GM12801 (cell line): ENCODE results near the gene ISOC2.
A peak's percentile ranks its signal among the peaks of the same experiment; 100 is the strongest.

ENCODE experiments used
- TF ChIP-seq, protein P1 (sequence below): IDR thresholded peaks from one replicate; pipeline ENCODE4 v1.5.1; 2011; ENCODE audit warnings: control low read depth; ENCODE audit not compliant: insufficient read length; ENCODE audit errors: extremely low read depth

ISOC2 gene

DNA sequence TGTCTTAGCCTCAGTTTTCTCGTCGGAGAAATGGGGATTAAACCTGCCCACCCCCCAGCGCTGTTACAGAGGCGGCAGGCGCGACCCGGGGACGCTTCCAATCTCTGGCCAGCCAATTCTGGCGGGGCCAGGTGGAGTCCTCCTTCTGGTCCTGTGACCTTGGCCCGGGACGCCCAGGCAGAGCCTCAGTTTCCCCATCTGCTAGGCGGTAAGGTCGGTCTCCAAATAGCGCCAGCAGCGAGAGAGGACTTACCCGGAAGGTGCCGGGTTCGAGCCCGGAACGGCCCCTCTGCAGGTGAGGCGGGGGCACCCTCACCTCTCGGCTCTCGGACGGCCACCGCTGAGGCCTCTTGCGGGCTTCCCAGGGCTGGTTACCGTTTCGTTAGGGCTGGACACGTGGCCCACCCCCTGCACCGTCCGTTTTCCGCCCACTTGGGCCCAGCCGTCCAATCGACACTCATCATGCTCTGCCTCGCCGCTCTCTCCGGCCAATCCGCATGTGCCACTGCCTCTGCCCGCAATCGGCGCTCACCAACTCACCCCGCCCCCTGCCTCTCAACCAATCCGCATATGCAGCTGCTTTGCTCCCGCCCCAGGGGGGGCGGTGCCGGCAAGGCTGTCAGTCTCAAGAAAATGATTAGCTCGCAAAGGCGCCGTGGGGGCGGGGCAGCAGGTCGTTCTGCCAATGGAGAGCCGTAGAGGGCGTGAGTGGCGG lies at the start of gene ISOC2:
Gene ISOC2, minus strand, starts transcription at position 384 of the 715 bp plus-strand sequence. CDS start 5,156 bp downstream, outside the sequence.
- TF ChIP-seq, protein P1, sequence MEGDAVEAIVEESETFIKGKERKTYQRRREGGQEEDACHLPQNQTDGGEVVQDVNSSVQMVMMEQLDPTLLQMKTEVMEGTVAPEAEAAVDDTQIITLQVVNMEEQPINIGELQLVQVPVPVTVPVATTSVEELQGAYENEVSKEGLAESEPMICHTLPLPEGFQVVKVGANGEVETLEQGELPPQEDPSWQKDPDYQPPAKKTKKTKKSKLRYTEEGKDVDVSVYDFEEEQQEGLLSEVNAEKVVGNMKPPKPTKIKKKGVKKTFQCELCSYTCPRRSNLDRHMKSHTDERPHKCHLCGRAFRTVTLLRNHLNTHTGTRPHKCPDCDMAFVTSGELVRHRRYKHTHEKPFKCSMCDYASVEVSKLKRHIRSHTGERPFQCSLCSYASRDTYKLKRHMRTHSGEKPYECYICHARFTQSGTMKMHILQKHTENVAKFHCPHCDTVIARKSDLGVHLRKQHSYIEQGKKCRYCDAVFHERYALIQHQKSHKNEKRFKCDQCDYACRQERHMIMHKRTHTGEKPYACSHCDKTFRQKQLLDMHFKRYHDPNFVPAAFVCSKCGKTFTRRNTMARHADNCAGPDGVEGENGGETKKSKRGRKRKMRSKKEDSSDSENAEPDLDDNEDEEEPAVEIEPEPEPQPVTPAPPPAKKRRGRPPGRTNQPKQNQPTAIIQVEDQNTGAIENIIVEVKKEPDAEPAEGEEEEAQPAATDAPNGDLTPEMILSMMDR, result no peak

- TF ChIP-seq, protein P1, result no peak
Measured at GRCh38 chr19:55508120-55508519, 46.7 kb upstream of the ISOC2 start.

- TF ChIP-seq, protein P1, result no peak
Measured at GRCh38 chr19:55504981-55505380, 43.5 kb upstream of the ISOC2 start.

- TF ChIP-seq, protein P1, result no peak
Measured at GRCh38 chr19:55504252-55504603, 42.8 kb upstream of the ISOC2 start.

DNA sequence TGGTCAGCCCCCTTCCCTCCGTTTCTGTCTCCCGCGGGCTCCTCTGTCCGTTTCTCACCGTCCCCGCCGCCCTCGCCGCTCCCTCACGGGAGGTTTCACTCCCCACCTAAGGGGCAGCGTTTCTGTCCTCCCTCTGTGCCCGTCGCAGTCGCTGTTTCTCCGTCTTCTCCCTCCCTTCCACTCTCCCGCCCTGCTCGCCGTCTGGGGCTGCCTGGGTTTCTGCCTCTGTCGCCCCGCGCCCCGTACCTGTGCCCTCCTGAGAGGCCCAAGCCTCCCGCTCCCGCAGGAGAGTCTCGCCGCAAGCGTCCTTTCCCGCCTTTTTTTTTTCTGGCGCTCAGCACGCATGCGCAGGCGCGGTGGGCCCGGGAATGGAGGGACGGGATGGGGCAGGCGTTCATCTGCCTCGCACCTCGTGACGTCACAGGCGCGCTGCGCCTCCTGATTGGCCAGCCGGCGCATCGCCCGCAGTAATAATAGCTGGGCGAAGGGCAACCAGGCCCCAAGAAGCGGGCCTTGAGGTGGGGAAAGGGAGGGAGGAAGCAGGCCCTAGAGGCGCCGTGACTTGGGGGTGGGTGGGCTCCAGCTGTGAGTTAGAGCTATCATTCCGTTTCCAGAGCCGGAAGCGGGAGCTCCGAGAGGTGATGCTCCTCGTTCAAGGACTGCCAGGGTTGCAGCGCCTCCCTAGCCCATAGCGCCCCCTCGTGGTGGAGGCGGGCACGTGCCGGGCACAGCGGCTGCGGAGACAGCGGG lies 42.2 kb upstream of the ISOC2 start:
- TF ChIP-seq, protein P1, result peak; percentile 4

DNA sequence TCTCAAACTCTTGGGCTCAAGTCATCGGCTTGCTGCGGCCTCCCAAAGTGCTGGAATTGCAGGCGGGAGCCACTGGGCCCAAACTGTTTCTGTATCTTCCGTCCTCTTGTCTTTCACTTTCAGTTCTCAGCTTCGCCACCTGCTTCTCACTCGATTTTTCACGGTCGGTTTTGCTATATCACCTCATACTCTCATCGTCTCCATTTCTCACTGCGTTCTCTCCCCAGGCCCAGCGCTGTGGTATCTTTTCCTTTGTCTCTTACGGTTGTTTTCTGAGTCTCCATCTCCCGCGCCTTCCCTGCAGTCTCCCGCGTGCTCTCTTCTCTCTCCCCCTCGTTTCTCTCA lies 41.7 kb upstream of the ISOC2 start:
- TF ChIP-seq, protein P1, result no peak

- TF ChIP-seq, protein P1, result no peak
Measured at GRCh38 chr19:55502197-55502952, 40.9 kb upstream of the ISOC2 start.
